Neural progenitor cell (in vitro differentiated cells): ENCODE measurements around the gene KRT8.

Source experiments
- EZH2 ChIP-seq: fragments of 200-600 bp; sonication (generic); IDR thresholded peaks from 2 replicates; pipeline ENCODE4 v1.6.1; 2017; ENCODE audit warnings: antibody characterized with exemption, mild to moderate bottlenecking, moderate library complexity
- EZH2phosphoT487 ChIP-seq: fragments of 200-600 bp; sonication (generic); IDR thresholded peaks from 2 replicates; pipeline ENCODE4 v1.6.1; 2017; ENCODE audit warnings: antibody characterized with exemption
- TF ChIP-seq, protein P1 (sequence below): fragments of 200-600 bp; sonication (generic); IDR thresholded peaks from 2 replicates; pipeline ENCODE4 v1.5.1; 2017; ENCODE audit warnings: antibody characterized with exemption, mild to moderate bottlenecking

DNA sequence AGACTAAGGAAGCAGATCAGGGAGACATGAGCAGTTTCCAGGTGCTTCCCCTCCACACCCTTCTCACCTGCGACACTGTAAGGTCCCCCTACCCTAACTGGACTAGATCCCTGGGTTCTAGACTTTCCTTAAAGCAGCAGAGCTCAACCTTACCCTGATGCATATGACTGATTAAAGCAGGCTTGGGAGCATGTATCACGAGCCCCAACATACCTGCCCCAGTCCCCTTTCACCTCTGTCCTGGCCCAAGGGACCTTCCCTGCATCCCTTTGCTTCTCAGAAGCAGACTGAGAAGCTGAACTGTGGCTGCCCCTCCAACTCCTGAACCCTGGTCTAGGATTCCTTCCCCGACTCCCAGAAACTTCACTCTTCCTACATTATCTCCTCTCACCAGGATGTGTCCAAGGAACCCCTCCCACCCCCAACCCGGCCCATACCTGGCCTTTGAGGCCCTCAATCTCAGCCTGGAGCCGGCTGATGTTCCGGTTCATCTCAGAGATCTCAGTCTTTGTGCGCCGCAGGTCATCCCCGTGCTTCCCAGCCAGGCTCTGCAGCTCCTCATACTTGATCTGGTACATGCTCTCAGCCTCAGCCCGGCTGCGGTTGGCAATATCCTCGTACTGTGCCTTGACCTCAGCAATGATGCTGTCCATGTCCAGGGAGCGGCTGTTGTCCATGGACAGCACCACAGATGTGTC is 5.4 kb downstream of the KRT8 start:
- TF ChIP-seq, protein P1, sequence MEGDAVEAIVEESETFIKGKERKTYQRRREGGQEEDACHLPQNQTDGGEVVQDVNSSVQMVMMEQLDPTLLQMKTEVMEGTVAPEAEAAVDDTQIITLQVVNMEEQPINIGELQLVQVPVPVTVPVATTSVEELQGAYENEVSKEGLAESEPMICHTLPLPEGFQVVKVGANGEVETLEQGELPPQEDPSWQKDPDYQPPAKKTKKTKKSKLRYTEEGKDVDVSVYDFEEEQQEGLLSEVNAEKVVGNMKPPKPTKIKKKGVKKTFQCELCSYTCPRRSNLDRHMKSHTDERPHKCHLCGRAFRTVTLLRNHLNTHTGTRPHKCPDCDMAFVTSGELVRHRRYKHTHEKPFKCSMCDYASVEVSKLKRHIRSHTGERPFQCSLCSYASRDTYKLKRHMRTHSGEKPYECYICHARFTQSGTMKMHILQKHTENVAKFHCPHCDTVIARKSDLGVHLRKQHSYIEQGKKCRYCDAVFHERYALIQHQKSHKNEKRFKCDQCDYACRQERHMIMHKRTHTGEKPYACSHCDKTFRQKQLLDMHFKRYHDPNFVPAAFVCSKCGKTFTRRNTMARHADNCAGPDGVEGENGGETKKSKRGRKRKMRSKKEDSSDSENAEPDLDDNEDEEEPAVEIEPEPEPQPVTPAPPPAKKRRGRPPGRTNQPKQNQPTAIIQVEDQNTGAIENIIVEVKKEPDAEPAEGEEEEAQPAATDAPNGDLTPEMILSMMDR = no peak
- no peak for TF ChIP-seq EZH2
- no peak for TF ChIP-seq EZH2phosphoT487
